Stimulated activated CD4-positive, alpha-beta T cell treated with anti-CD3 and anti-CD28 coated beads, Interleukin-15, amount 100 ng/mL, for 24 hours (primary cell): ENCODE data around the gene DDX39A.

ENCODE experiments used
- DNase-seq: peaks from one replicate; pipeline ENCODE4 v3.0.0-alpha.2; 2020

The DDX39A gene

GRCh38 chr19:14433554-14434501, 14.7 kb upstream of the DDX39A start:
- peak; percentile 57 for DNase-seq

DNA sequence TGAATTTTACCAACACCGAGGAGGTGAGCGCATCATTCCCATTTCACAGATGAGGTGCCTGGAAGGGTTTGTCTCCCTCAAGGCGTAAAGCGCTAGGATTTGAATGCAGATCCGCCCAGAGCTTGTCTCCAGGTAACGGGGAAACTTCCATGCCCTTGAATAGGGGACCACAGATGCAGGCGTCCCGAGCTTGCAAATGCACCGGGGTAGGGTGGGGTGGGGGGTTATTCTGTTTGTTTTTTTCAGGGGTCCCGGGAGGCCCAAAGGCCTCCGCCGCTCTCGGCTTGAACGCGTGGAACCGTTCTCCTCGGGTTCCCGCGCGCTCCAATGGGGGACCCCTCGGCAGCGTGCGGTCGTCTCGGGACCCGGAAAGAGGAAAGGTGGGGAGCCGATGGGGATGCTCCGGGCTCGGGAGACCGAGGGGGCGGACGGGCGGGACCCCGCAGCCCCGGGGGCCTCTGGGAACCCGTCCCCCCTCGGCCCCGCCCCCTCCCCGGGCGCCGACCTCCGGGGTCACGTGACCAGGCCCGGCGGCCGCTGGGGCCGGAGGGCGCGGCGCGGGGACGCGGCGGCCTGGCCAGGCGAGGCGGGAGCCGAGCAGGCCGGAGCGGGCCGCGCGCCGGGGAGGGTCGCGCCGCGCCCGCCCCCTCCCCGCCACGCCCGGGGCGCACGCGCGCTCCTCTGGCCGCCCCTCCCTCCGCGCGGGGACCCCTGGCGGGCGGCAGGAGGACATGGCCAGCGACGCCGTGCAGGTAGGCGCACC, 13.8 kb upstream of the DDX39A start, which contains the start of gene PKN1:
PKN1 (plus strand) TSS at position 516 of the 763 bp plus-strand sequence; CDS start at position 732, 216 bp downstream.
- DNase-seq = peak; percentile 77

- no peak for DNase-seq
Observed at GRCh38 chr19:14430712-14431111, 11.6 kb upstream of the DDX39A start.

DNA sequence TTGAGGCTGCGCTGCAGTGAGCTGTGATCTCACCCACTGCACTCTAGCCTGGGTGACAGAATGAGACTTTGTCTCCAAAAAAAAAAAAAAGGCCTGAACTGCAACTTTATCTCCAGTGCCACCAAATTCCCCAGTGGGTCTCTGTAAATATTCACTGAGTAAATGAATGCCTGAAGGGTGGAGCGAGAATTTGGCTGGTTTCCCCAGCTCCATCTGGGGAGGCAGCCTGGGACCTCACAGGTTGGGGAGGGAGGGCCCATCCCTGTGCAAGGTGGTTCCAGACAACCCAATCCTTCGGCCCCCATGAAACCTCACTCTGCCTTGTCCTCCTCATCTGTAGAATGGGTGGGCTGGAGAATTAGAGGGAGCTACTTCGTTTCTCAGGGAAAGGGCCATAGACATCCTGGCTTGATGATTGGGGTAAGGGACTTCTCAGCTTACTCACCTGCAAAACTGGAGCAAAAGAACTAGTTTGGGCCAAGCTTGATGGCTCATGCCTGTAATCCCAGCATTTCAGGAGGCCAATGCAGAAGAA, 9.8 kb upstream of the DDX39A start:
- no peak for DNase-seq

- no peak for DNase-seq
Observed at GRCh38 chr19:14427461-14427860, 8.3 kb upstream of the DDX39A start.

- no peak for DNase-seq
Observed at GRCh38 chr19:14425696-14426138, 6.6 kb upstream of the DDX39A start.

GRCh38 chr19:14418856-14419105, 360 bp downstream of the DDX39A start:
- DNase-seq = peak; percentile 91

DNA sequence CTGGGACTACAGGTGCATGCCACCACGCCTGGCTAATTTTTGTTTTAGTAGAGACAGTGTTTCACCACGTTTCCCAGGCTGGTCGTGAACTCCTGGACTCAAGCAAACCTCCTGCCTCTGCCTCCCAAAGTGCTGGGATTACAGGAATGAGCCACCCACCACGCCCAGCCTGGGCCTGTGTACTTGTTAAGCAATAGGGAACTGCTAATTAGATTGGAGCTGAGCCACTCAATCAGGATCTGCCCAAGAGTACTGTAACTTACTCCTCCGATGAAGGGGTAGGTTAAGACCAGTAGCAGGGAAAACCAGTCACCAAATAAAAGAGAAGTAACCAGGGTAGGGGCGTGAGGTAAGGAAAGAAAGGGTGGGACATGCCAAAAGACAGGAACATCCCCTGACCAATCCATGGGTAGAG, 2.3 kb downstream of the DDX39A start:
- DNase-seq = no peak

DNA sequence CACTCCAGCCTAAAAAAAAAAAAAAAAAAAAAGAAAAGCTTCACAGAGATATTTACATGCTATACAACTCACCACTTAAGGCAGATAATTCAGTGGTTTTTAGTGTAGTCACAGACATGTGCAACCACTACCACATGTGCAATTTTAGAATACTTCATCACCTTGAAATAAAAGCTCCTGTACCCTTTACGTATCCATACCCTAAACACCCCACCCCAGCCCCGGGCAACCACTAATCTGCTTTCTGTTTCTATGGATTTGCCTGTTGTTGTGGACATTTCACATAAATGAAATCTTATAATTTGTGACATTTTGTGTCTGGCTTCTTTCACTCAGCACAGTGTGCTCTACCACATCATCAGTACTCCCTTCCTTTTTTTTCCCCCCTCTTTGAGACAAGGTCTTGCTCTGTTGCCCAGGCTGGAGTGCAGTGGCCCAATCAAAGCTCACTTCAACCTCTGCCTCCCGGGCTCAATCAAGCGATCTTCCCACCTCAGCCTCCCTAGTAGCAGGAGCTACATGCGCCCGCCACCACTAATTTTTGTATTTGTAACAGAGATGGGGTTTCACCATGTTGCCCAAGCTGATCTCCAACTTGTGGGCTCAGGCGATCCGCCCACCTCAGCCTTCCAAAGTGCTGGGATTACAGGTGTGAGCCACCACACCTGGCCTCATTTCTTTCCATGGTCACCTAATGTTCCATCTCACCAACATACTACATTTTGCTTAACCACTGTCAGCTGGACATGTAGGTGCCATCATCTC, 4.0 kb downstream of the DDX39A start:
- DNase-seq = no peak

GRCh38 chr19:14413693-14414181, 5.4 kb downstream of the DDX39A start:
- no peak for DNase-seq

DNA sequence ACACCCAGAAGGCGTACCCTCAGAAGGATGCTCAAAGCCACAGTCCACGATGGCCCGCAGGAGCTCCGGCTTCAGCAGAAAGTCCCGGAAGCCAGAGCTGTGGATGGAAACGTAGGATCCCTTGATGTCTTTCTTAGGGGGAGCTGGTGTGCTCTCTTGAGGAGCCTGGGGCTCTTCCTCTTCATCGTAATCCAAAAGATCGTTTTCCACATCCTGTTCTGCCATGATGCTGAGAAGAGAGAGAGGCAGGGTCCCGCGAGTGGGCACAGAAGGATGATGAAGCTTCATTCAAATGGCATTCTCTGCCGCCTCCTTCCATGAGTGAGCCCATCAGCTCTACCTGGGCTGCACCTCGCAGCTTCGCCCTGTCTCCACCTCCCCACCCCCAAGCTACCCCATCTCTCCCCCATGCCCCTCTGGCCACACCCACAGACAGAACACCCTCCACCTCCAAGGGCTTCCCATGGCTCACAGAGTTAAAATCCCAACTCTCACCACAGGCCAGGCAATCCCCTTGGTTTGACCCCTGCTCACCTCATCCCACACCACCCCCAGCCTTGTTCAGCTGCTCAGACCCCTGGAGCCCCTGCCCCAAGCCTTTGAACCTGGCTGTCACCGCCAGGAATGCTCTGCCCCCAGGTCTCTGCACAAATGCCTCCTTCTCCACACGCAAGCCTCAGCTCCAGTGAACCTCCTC, 6.0 kb downstream of the DDX39A start:
- DNase-seq = no peak

DNA sequence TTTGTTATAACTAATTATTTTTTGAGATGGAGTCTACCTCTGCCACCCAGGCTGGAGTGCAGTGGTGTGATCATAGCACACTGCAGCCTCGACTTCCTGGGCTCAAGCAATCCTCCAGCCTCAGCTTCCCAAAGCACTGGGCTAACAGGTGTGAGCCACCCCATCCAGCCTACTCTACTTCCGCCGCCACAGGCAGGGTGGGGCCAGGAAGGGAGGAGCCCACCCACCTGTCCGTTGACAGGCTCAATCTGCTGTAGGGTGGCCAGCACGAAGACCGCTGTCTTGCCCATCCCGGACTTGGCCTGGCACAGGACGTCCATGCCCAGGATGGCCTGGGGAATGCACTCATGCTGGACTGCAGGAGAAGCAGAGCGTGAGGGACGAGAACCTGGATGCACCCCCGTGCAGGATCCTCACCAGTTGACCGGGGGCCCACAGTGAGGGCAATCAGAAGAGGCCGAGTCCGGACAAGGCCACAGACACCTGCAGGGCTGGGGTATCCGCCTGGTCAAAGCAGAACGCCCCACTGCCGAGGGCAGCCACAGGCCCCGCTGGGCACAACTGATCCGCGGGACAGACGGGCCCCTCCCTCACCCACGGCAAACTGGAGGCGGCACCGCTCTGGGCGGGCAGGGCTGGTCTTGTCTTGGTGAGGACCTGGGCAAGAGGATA, 6.7 kb downstream of the DDX39A start:
- no peak for DNase-seq

GRCh38 chr19:14411938-14412245, 7.2 kb downstream of the DDX39A start:
- DNase-seq = no peak

DNA sequence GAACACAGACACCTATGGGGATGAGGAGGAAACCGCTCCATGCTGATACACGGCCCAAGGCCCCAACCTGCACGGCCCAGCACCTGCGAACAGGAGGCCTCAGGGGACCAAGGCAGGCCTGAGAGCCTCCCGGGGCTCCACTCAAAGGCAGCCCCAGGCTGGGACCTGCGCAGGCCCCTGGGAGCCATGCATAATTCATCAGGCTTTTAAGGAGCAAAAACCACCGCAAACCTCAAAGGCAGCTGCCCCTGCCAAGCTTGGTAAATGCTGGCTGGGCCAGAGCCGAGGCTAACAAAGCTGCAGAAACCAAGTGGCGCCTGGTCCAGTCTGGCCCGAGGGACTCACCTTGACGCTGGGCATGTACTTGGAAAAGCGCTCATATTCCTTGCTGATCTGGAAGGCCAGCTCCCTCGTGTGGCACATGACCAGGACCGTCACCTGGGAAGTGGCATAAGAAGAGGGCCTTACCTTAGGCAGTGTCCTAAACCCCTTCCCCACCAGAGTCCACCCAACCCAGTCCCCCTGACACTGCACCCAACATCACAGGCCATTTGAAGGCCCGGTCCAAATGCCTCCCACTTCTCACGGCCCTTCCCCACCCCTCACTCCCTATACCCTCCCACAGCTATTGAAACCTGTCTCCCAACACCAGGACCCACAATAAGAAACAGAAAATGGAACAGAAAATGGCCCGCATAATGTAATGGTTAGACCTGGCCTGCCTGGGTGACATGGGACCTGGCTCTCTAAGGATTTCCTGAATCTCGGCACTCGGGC, 7.8 kb downstream of the DDX39A start:
- DNase-seq = no peak

DNA sequence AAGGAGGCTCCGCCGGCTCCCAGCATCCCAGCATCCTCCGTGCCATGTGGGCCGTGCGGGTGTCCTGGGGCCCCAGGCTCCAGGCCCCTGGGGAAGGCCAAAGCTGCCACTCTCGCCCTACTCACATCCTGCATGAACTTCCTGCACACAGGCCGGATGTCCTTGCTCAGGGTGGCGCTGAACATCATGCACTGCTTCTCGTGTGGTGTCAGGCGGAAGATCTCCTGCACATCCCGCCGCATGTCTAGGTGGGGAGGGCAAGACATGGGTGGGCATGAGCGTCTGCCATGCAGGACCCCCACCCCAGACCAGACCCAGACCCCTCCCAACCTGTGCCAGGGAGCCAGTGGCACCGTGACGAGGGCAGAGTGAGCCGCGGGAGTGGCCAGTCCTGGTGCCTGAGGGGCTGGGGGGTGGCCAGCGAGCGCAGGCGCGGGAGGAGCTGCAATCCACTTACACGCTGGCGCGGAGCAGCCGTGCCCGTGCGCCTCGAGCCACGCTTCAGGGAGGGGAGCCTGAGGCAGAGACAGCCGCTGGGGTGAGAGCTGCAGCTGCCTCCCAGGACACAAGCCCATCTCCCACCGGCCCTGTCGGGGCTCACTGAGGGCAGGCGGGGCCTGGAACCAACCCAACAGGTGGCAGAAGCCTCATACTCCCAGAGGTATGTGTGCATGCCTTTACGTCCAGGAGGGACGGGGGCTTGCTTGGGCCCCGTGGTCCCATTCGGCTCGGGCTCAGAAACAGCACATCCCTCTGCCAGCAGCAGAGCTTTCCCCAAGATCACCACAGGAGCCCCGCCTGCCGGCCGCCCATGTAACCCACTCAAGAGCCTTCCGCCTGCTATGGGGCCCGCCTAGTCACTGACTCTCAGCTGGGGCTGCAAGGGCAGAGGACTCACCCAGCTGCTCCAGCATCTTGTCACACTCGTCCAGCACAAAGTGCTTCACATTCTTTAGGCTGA, 8.8 kb downstream of the DDX39A start:
- peak; percentile 36 for DNase-seq

DNA sequence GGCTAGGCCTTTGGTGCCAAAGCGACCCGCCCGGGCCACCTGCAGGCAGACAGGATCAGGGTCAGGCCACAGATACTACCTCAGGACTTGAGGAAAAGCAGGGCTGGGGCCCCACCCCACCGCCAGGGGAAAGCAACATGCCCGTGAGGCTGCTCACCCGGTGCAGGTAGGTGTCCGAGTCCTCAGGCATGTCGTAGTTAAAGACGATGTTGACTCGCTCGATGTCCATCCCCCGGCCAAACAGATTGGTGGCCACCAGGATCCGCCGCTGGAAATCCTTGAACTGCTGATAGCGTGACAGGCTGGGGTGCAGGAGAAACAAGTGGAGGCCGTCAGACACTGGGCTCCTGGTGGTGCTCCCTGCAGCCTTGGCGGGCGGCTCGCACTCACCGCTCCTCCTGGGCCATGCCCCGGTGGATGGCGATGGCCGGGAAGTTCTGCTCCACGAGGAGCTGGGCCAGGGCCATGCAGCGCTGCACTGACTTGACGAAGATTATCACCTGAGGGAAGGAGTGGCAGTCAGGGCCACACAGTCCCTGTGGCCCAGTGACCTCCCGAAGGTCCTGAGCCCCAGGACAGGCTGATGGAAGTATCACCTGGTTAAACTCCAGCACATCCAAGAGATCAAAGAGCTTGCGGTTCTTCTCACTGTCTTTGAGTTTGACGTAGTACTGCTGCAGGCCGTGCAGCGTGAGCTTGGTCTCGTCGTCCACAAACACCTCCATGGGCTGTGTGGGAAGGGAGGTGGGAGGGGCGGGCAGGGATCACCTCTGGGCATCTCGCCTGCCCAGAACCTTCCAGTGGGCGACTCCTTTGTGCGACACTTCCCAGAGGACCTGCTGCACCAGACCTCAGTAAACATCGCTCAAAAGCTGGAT, 9.8 kb downstream of the DDX39A start:
- DNase-seq = no peak

- no peak for DNase-seq
Observed at GRCh38 chr19:14408491-14409145, 10.5 kb downstream of the DDX39A start.
